HUES6 (cell line): ENCODE data around the gene CTIF.

Experiments
- H3K27ac ChIP-seq: 2 replicates; pipeline ENCODE4 v1.7.0; 2013; ENCODE audit warnings: low read depth, mild to moderate bottlenecking, low read length, inconsistent platforms
- H3K27me3 ChIP-seq: 2 replicates; pipeline ENCODE4 v1.6.1; 2013; ENCODE audit warnings: low read length; ENCODE audit not compliant: control insufficient read depth, insufficient read depth
- H3K36me3 ChIP-seq: 2 replicates; pipeline ENCODE4 v1.6.1; 2013; ENCODE audit warnings: low read length; ENCODE audit not compliant: control insufficient read depth, insufficient read depth
- H3K4me1 ChIP-seq: 2 replicates; pipeline ENCODE4 v1.6.1; 2013; ENCODE audit warnings: low read length; ENCODE audit not compliant: control insufficient read depth, insufficient read depth
- H3K4me3 ChIP-seq: 2 replicates; pipeline ENCODE4 v1.5.1; 2013; ENCODE audit warnings: low read depth, low read length
- H3K9ac ChIP-seq: one replicate; pipeline ENCODE4 v1.6.1; 2013; ENCODE audit warnings: mild to moderate bottlenecking, low read length
- H3K9me3 ChIP-seq: 2 replicates; pipeline ENCODE4 v1.6.1; 2013; ENCODE audit warnings: low read depth, low read length; ENCODE audit not compliant: control insufficient read depth, insufficient read depth

CTIF gene

GRCh38 chr18:48852292-48852691 lies 313.5 kb downstream of the CTIF start:
- no peaks in the 10 kb centered on the region for H3K27me3 ChIP-seq
- H3K9ac ChIP-seq, result no peak overlapping the region
- H3K9me3 ChIP-seq, result no peaks in the 10 kb centered on the region
- no peaks in the 10 kb centered on the region for H3K36me3 ChIP-seq
- H3K4me3 ChIP-seq, result no peak overlapping the region
- peaks cover 71% of the 10 kb centered on the region for H3K4me1 ChIP-seq
- H3K27ac ChIP-seq, result no peak overlapping the region

GRCh38 chr18:48852794-48853193 lies 314.0 kb downstream of the CTIF start:
- H3K27me3 ChIP-seq, result no peaks in the 10 kb centered on the region
- no peak overlapping the region for H3K9ac ChIP-seq
- peaks cover 68% of the 10 kb centered on the region for H3K4me1 ChIP-seq
- no peaks in the 10 kb centered on the region for H3K9me3 ChIP-seq
- H3K36me3 ChIP-seq, result no peaks in the 10 kb centered on the region; the same call in 1 of the 2 replicates
- no peak overlapping the region for H3K27ac ChIP-seq
- no peak overlapping the region for H3K4me3 ChIP-seq

GRCh38 chr18:48853588-48853987 lies 314.8 kb downstream of the CTIF start:
- H3K9ac ChIP-seq, result no peak overlapping the region
- no peak overlapping the region for H3K4me3 ChIP-seq
- H3K27ac ChIP-seq, result no peak overlapping the region
- no peaks in the 10 kb centered on the region; the same call in 1 of the 2 replicates for H3K36me3 ChIP-seq
- no peaks in the 10 kb centered on the region for H3K27me3 ChIP-seq
- H3K9me3 ChIP-seq, result no peaks in the 10 kb centered on the region
- H3K4me1 ChIP-seq, result peaks cover 60% of the 10 kb centered on the region

- Histone ChIP-seq H3K9ac (no peak overlapping the region), H3K27ac (no peak overlapping the region), H3K9me3 (no peaks in the 10 kb centered on the region), H3K4me1 (peaks cover 65% of the 10 kb centered on the region), H3K4me3 (no peak overlapping the region), H3K36me3 (no peaks in the 10 kb centered on the region; the same call in 1 of the 2 replicates), H3K27me3 (no peaks in the 10 kb centered on the region)
Observed at GRCh38 chr18:48854780-48855179, 315.9 kb downstream of the CTIF start.

GRCh38 chr18:48855422-48856377 lies 316.9 kb downstream of the CTIF start:
- no peak overlapping the region for H3K4me3 ChIP-seq
- H3K9ac ChIP-seq, result no peak overlapping the region
- H3K27me3 ChIP-seq, result no peaks in the 10 kb centered on the region
- no peaks in the 10 kb centered on the region for H3K9me3 ChIP-seq
- H3K4me1 ChIP-seq, result peaks cover 68% of the 10 kb centered on the region
- H3K36me3 ChIP-seq, result no peaks in the 10 kb centered on the region; the same call in 1 of the 2 replicates
- no peak overlapping the region for H3K27ac ChIP-seq

GRCh38 chr18:48857023-48857694 lies 318.3 kb downstream of the CTIF start:
- Histone ChIP-seq H3K27ac (no peak overlapping the region), H3K9ac (no peak overlapping the region), H3K4me1 (peaks cover 68% of the 10 kb centered on the region), H3K27me3 (no peaks in the 10 kb centered on the region), H3K36me3 (no peaks in the 10 kb centered on the region; the same call in 1 of the 2 replicates), H3K9me3 (no peaks in the 10 kb centered on the region), H3K4me3 (no peak overlapping the region)

GRCh38 chr18:48858676-48859075 lies 319.8 kb downstream of the CTIF start:
- Histone ChIP-seq H3K4me1 (peaks cover 55% of the 10 kb centered on the region), H3K4me3 (no peak overlapping the region), H3K27ac (no peak overlapping the region)

GRCh38 chr18:48859311-48860268 lies 320.8 kb downstream of the CTIF start:
- Histone ChIP-seq H3K27ac (peak overlapping the region; percentile 49; the same call in 1 of the 2 replicates), H3K4me1 (peaks cover 48% of the 10 kb centered on the region), H3K4me3 (peak overlapping the region; percentile 37), H3K27me3 (no peaks in the 10 kb centered on the region), H3K9ac (peak overlapping the region; percentile 55), H3K36me3 (no peaks in the 10 kb centered on the region; the same call in 1 of the 2 replicates), H3K9me3 (no peaks in the 10 kb centered on the region)

More at GRCh38 chr18:48858676-48859075, 319.8 kb downstream of the CTIF start:
- H3K9ac ChIP-seq, result no peak overlapping the region
- no peaks in the 10 kb centered on the region for H3K9me3 ChIP-seq
- H3K27me3 ChIP-seq, result no peaks in the 10 kb centered on the region
- H3K36me3 ChIP-seq, result no peaks in the 10 kb centered on the region; the same call in 1 of the 2 replicates

GRCh38 chr18:48860269-48861180 lies 321.7 kb downstream of the CTIF start:
- Histone ChIP-seq H3K4me3 (peak overlapping the region; percentile 37; the same call in 1 of the 2 replicates), H3K9ac (peak overlapping the region; percentile 55), H3K36me3 (no peaks in the 10 kb centered on the region; the same call in 1 of the 2 replicates), H3K27me3 (no peaks in the 10 kb centered on the region), H3K27ac (peak overlapping the region; percentile 49; the same call in 1 of the 2 replicates), H3K4me1 (peaks cover 39% of the 10 kb centered on the region), H3K9me3 (no peaks in the 10 kb centered on the region)
